ENCODE measurements around the gene ADAM22. TPM values are rescaled to one million over a fixed set of nuclear protein-coding genes. Genes with fewer than 3 reads are reported as not detected.

ADAM22 gene
- total and polyA plus RNA-seq, 2 of the 4 experiments (the other 2 are of a cell fraction), result 0.03 to 0.18 TPM

DNA sequence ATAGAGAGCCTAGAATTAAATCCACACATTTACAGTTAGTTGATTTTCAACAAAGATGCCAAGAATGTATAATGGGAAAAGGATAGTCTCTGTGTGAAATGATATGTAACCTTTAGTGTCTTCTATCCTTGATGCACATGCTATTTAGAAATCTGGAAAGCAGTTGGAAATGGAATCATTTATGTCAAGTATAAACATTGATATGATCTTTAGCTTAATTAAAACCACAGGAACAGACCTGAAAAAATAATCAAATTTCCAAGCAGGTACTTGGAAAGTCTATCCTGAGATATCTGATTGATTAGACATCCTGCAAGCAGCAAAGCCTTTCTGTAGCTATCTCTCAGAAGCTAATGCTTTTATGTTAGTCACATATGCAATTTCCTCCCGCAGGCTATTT is 310.2 kb downstream of the ADAM22 start:
- Histone ChIP-seq H4K91ac (ENCODE audit: insufficient read depth, low read depth, low read length) (no peak overlapping the region), H3K9ac (ENCODE audit: low read depth, low read length) (no peak overlapping the region), H3K4me3 (ENCODE audit: insufficient read depth, low read depth, low read length) (no peak overlapping the region), H3K9me1 (ENCODE audit: insufficient read depth, low read length) (no peaks in the 10 kb centered on the region), H4K20me1 (ENCODE audit: insufficient read depth, low read length) (no peaks in the 10 kb centered on the region), H3K4me1 (ENCODE audit: control insufficient read depth, insufficient read depth, low read length) (no peaks in the 10 kb centered on the region), H3K27me3 (ENCODE audit: control insufficient read depth, insufficient read depth, low read length) (no peaks in the 10 kb centered on the region), H3K36me3 (ENCODE audit: control insufficient read depth, insufficient read depth, low read length) (no peaks in the 10 kb centered on the region), H2BK20ac (ENCODE audit: low read depth, low read length) (no peak overlapping the region), H2BK5ac (ENCODE audit: low read depth, low read length, poor library complexity, severe bottlenecking) (no peak overlapping the region), H3K27ac (ENCODE audit: insufficient read depth, low read length) (no peak overlapping the region), H4K8ac (ENCODE audit: low read depth in 2 of 2, low read length in 2 of 2) (no peak overlapping the region), H3K23ac (ENCODE audit: low read depth, low read length) (no peak overlapping the region), H2AFZ (replicated peaks; ENCODE audit: low read length, poor library complexity) (no peak overlapping the region), H3K14ac (replicated peaks; ENCODE audit: low read depth, low read length) (no peak overlapping the region), H3K4me2 (ENCODE audit: low read depth, low read length) (no peak overlapping the region), H3K79me1 (ENCODE audit: low read depth in 1 of 2, low read length in 2 of 2) (no peaks in the 10 kb centered on the region), H3K9me3 (ENCODE audit: control insufficient read depth, insufficient read depth, low read length) (no peaks in the 10 kb centered on the region), H2BK120ac (ENCODE audit: low read depth, low read length) (no peak overlapping the region), H3K4ac (ENCODE audit: low read depth, low read length) (no peak overlapping the region), H3K18ac (ENCODE audit: low read depth, low read length) (no peak overlapping the region), H2BK15ac (ENCODE audit: low read depth, low read length) (no peak overlapping the region), H4K5ac (ENCODE audit: low read depth, low read length) (no peak overlapping the region), H3K56ac (ENCODE audit: extremely low read depth, insufficient read depth, low read length) (no peak overlapping the region), H2AK5ac (ENCODE audit: low read depth, low read length) (no peak overlapping the region), H2AK9ac (replicated peaks; ENCODE audit: low read depth, low read length, poor library complexity) (no peak overlapping the region)
- DNase-seq, result no peak
- POLR2A ChIA-PET (ENCODE audit: unreplicated experiment), result no interaction called here
- no peak for TF ChIP-seq USF2 (IDR thresholded peaks at IDR 0.05; ENCODE audit: low read depth, low read length)
- no peak for TF ChIP-seq MAFK (IDR thresholded peaks at IDR 0.05; ENCODE audit: low read depth, low read length)
- no peak for TF ChIP-seq MAZ (IDR thresholded peaks at IDR 0.05; ENCODE audit: borderline replicate concordance, low read depth, low read length)
- no peak for TF ChIP-seq RCOR1 (IDR thresholded peaks at IDR 0.05; ENCODE audit: insufficient replicate concordance, low read length)
- TF ChIP-seq MXI1 (IDR thresholded peaks at IDR 0.05; ENCODE audit: borderline replicate concordance, low read depth, low read length), result no peak
- TF ChIP-seq ELK1 (IDR thresholded peaks at IDR 0.05; ENCODE audit: borderline replicate concordance, low read depth, low read length), result no peak
- no peak for TF ChIP-seq RFX5 (IDR thresholded peaks at IDR 0.05; ENCODE audit: low read depth, low read length)
- no peak for TF ChIP-seq BHLHE40 (IDR thresholded peaks at IDR 0.05; ENCODE audit: low read depth, low read length)
- no peak for TF ChIP-seq CEBPB (IDR thresholded peaks at IDR 0.05; ENCODE audit: low read depth, low read length)
- CTCF ChIA-PET, result no interaction called here
- no CpG with 5 or more reads among the region's 1 CpG for WGBS, 2 experiments (ENCODE audit: extremely low coverage in 2 of 2, insufficient read length in 1 of 2)
- intact Hi-C loops (cut with micrococcal nuclease), result no loop called here
- dilution Hi-C loops (cut with HindIII; ENCODE audit: low sequenced_read_pairs, unreplicated experiment), result no loop called here
- in situ Hi-C loops (cut with MboI; ENCODE audit: low sequenced_read_pairs), result no loop called here
- no peak for ATAC-seq (ENCODE audit: low read depth)
- no TSS peak for BruUV-seq (replicated peaks)

Measured in IMR-90 (cell line).